Right lobe of liver (tissue), 4 donors: Measurements from ENCODE around the gene ZBED3.

Experiments used
- CTCF ChIP-seq, 4 donors: fragments of 200-600 bp in 3 of 4; fragments of 450-650 bp in 1 of 4; IDR thresholded peaks; one replicate each; pipeline versions ENCODE4 v1.5.1 to v1.8.0; 2016 to 2022; ENCODE audit warnings: antibody characterized with exemption in 4 of 4, mild to moderate bottlenecking in 2 of 4
- POLR2A ChIP-seq: fragments of 450-650 bp; IDR thresholded peaks from one replicate; pipeline ENCODE4 v1.6.1; 2017; ENCODE audit warnings: antibody characterized with exemption, mild to moderate bottlenecking
- donor health status: DM: no; HTN: no; CAD: no.
- donor health status: DM: no; HTN: no; CAD: no.
- donor health status: DM: no; HTN: yes; CAD: no.

- TF ChIP-seq CTCF (IDR thresholded peaks at IDR 0.05) (no peak), POLR2A (no peak)
Observed at GRCh38 chr5:77095189-77095588, 8.1 kb upstream of the ZBED3 start.
